Breast epithelium (tissue), 4 donors: ENCODE results near the gene PRPSAP2. TPM values are rescaled to one million over a fixed set of nuclear protein-coding genes. Genes with fewer than 3 reads are reported as not detected.

ENCODE experiments used
- DNase-seq, 2 donors: peaks; one replicate each; pipeline ENCODE4 v3.0.0-alpha.2; 2019; ENCODE audit warnings: low spot score in 2 of 2
- H3K27ac ChIP-seq, 2 donors: fragments of 200-600 bp; sonication (generic) in 1 of 2; one replicate each; pipeline ENCODE4 v1.5.1; 2016 to 2019; ENCODE audit warnings: mild to moderate bottlenecking in 1 of 2
- H3K27me3 ChIP-seq, 2 donors: fragments of 200-600 bp; sonication (generic) in 1 of 2; one replicate each; pipeline versions ENCODE4 v1.5.1 to v1.6.0; 2017 to 2019; ENCODE audit warnings: control low read depth in 1 of 2, mild to moderate bottlenecking in 1 of 2
- H3K36me3 ChIP-seq: fragments of 200-600 bp; one replicate; pipeline ENCODE4 v1.5.1; 2019
- H3K4me1 ChIP-seq, 2 donors: fragments of 200-600 bp; sonication (generic); one replicate each; pipeline ENCODE4 v1.5.1; 2016 to 2019; ENCODE audit warnings: control low read depth in 1 of 2
- H3K4me3 ChIP-seq, 3 donors: fragments of 200-600 bp; sonication (generic); 1 replicate in 2 of 3; 2 replicates in 1 of 3; pipeline ENCODE4 v1.5.1; 2016 to 2019; ENCODE audit warnings: mild to moderate bottlenecking in 3 of 3, moderate library complexity in 2 of 3
- H3K9me3 ChIP-seq, 2 donors: fragments of 200-600 bp; sonication (generic) in 1 of 2; one replicate each; pipeline ENCODE4 v1.5.1; 2016 to 2019; ENCODE audit warnings: control low read depth in 1 of 2
- CTCF ChIP-seq, 3 donors: fragments of 450-650 bp; IDR thresholded peaks; one replicate each; pipeline ENCODE4 v1.5.1; 2016 to 2017; ENCODE audit warnings: antibody characterized with exemption in 3 of 3, mild to moderate bottlenecking in 3 of 3, moderate library complexity in 3 of 3
- POLR2A ChIP-seq: fragments of 450-650 bp; IDR thresholded peaks from one replicate; pipeline ENCODE4 v1.6.1; 2016; ENCODE audit warnings: antibody characterized with exemption, mild to moderate bottlenecking, moderate library complexity
- POLR2AphosphoS5 ChIP-seq, 3 donors: sonication (generic); formaldehyde crosslinking; IDR thresholded peaks; one replicate each; pipeline ENCODE4 v1.6.1; 2017; ENCODE audit warnings: antibody characterized with exemption in 3 of 3
- intact Hi-C: fragments of 100-400 bp; cut with DNase I; formaldehyde crosslinking; loops from one replicate; pipeline ENCODE4 v1.15.1; 2023; ENCODE audit warnings: low total_unique reads
- total RNA-seq, 3 donors: library from RNA; depleted of rRNA; stranded (reverse); fragments of >200 nt; gene quantifications; one replicate each; pipeline ENCODE4 v1.1.0, GENCODE V29; 2016

Gene PRPSAP2
- total RNA-seq, 3 donors from 2014 or later = 16.0 to 41.3 (median 23.3) TPM

GRCh38 chr17:18975597-18975996 lies 117.7 kb downstream of the PRPSAP2 start:
- Histone ChIP-seq H3K4me1 (no peaks in the 10 kb centered on the region), H3K4me3 (no peak overlapping the region), H3K27me3 (no peaks in the 10 kb centered on the region), H3K9me3 (no peaks in the 10 kb centered on the region), H3K36me3 (no peaks in the 10 kb centered on the region), H3K27ac (no peak overlapping the region)
- no peak for TF ChIP-seq POLR2A
- TF ChIP-seq CTCF (IDR thresholded peaks at IDR 0.05) = no peak
- no peak for TF ChIP-seq POLR2AphosphoS5 (IDR thresholded peaks at IDR 0.05)
- intact Hi-C loops = no loop called here
- no peak for DNase-seq

GRCh38 chr17:18976201-18976600 lies 118.3 kb downstream of the PRPSAP2 start:
- no peaks in the 10 kb centered on the region for H3K4me1 ChIP-seq
- no peaks in the 10 kb centered on the region for H3K9me3 ChIP-seq
- no peaks in the 10 kb centered on the region for H3K36me3 ChIP-seq
- no peak overlapping the region for H3K27ac ChIP-seq
- no peak for DNase-seq
- no peaks in the 10 kb centered on the region for H3K27me3 ChIP-seq
- intact Hi-C loops = no loop called here
- no peak for TF ChIP-seq CTCF (IDR thresholded peaks at IDR 0.05)
- TF ChIP-seq POLR2A = no peak
- no peak for TF ChIP-seq POLR2AphosphoS5 (IDR thresholded peaks at IDR 0.05)
- H3K4me3 ChIP-seq = no peak overlapping the region

- no peaks in the 10 kb centered on the region for H3K36me3 ChIP-seq
- H3K4me1 ChIP-seq = no peaks in the 10 kb centered on the region
- no peak overlapping the region for H3K27ac ChIP-seq
- intact Hi-C loops = no loop called here
- TF ChIP-seq POLR2AphosphoS5 (IDR thresholded peaks at IDR 0.05) (no peak), POLR2A (no peak), CTCF (IDR thresholded peaks at IDR 0.05) (no peak)
- H3K9me3 ChIP-seq = no peaks in the 10 kb centered on the region
- no peak for DNase-seq
- H3K27me3 ChIP-seq = no peaks in the 10 kb centered on the region
- H3K4me3 ChIP-seq = no peak overlapping the region
Observed at GRCh38 chr17:18977021-18977420, 119.1 kb downstream of the PRPSAP2 start.

- Histone ChIP-seq H3K4me3 (no peak overlapping the region), H3K4me1 (no peaks in the 10 kb centered on the region)
Observed at GRCh38 chr17:18977646-18978045, 119.7 kb downstream of the PRPSAP2 start.

GRCh38 chr17:18978050-18978449 lies 120.1 kb downstream of the PRPSAP2 start:
- no peak for DNase-seq
- intact Hi-C loops = no loop called here
- H3K9me3 ChIP-seq = no peaks in the 10 kb centered on the region

More at GRCh38 chr17:18977646-18978045, 119.7 kb downstream of the PRPSAP2 start:
- Histone ChIP-seq H3K27me3 (no peaks in the 10 kb centered on the region), H3K9me3 (no peaks in the 10 kb centered on the region), H3K36me3 (no peaks in the 10 kb centered on the region), H3K27ac (no peak overlapping the region)
- intact Hi-C loops = no loop called here
- DNase-seq = no peak
- no peak for TF ChIP-seq POLR2AphosphoS5 (IDR thresholded peaks at IDR 0.05)
- TF ChIP-seq POLR2A = no peak
- no peak for TF ChIP-seq CTCF (IDR thresholded peaks at IDR 0.05)

More at GRCh38 chr17:18978050-18978449, 120.1 kb downstream of the PRPSAP2 start:
- Histone ChIP-seq H3K4me1 (no peaks in the 10 kb centered on the region), H3K27me3 (no peaks in the 10 kb centered on the region), H3K27ac (no peak overlapping the region), H3K4me3 (no peak overlapping the region), H3K36me3 (no peaks in the 10 kb centered on the region)
- TF ChIP-seq CTCF (IDR thresholded peaks at IDR 0.05) (no peak), POLR2AphosphoS5 (IDR thresholded peaks at IDR 0.05) (no peak), POLR2A (no peak)
